Breast epithelium (tissue), 3 donors: ENCODE data around the gene CUL4A.

ENCODE experiments used
- POLR2A ChIP-seq: fragments of 450-650 bp; IDR thresholded peaks from one replicate; pipeline ENCODE4 v1.6.1; 2016; ENCODE audit warnings: antibody characterized with exemption, mild to moderate bottlenecking, moderate library complexity
- TF ChIP-seq, protein P1 (sequence below), 3 donors: fragments of 450-650 bp; IDR thresholded peaks; one replicate each; pipeline ENCODE4 v1.5.1; 2016 to 2017; ENCODE audit warnings: antibody characterized with exemption in 3 of 3, mild to moderate bottlenecking in 3 of 3, moderate library complexity in 3 of 3

DNA sequence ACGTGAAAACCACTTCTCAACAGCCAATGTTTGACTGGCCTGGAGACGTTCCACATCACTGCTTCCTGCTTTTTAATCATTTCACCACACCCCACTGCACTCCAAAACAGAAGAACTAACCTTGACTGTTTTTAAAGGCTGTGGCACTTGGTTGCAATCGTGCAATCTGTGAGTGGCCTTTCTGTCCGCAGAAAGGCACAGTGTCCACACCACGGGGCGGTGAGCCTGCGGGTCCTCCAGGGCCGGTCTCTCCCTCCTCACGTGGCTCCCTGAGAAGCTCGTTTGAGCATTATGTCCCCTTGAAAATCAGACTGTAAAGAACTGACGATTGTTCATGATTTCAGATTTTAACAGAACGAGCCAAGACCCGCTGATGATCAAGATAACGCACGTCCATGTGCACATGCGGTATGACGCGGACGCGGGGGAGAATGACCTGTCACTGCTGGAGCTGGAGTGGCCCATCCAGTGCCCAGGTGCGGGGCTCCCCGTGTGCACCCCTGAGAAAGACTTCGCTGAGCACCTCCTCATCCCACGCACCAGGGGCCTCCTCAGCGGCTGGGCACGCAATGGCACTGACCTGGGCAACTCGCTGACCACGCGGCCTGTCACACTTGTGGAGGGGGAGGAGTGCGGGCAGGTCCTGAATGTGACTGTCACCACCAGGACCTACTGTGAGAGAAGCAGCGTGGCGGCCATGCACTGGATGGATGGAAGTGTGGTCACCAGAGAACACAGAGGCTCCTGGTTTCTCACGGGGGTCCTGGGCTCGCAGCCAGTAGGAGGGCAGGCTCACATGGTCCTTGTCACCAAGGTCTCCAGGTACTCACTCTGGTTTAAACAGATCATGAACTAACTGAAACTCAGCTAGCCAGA lies 37.9 kb upstream of the CUL4A start:
- TF ChIP-seq POLR2A: no peak
- TF ChIP-seq, protein P1, sequence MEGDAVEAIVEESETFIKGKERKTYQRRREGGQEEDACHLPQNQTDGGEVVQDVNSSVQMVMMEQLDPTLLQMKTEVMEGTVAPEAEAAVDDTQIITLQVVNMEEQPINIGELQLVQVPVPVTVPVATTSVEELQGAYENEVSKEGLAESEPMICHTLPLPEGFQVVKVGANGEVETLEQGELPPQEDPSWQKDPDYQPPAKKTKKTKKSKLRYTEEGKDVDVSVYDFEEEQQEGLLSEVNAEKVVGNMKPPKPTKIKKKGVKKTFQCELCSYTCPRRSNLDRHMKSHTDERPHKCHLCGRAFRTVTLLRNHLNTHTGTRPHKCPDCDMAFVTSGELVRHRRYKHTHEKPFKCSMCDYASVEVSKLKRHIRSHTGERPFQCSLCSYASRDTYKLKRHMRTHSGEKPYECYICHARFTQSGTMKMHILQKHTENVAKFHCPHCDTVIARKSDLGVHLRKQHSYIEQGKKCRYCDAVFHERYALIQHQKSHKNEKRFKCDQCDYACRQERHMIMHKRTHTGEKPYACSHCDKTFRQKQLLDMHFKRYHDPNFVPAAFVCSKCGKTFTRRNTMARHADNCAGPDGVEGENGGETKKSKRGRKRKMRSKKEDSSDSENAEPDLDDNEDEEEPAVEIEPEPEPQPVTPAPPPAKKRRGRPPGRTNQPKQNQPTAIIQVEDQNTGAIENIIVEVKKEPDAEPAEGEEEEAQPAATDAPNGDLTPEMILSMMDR (IDR thresholded peaks at IDR 0.05): no peak
